ENCODE results near the gene CFAP43.

CFAP43 gene

DNA sequence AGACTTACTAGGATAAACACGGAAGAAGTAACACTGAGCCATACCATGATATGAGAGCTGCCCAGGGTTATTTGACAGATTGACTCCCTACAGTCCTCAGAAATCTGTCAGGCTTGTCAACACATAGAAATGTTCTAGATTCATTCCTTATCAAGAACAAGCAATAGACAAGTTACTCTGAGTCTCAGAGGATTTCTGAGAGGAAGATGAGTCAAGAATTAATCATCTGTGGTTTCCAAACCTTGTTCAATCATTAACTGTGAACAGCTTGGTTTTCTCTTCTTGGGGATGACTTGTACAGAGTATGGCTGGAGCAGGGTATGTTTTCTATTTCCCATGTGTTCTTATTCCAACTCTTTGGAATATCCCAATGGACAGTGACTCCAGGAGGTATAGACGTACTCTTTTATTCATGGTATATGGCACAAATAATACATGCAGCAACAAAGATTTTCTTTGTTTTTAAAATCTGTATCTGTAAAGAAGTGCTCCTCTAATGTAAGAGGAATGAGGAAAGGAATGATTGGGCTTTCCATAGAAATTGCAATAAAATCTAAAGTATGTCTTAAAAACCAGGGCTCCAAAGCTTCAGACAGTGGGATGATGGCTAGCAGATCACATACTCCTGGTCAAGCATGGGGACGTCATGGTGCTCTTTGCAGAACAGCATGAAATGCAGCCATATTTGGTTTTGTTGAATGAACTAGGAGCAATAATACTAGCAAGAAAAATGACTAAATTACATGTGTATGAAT, 122.1 kb downstream of the CFAP43 start:
- no peak for FAIRE-seq
- DNase-seq (ENCODE audit: insufficient read length, low spot score) = no peak
- no peak for TF ChIP-seq CTCF (IDR thresholded peaks at IDR 0.05; ENCODE audit: insufficient read depth, missing control alignments)

DNA sequence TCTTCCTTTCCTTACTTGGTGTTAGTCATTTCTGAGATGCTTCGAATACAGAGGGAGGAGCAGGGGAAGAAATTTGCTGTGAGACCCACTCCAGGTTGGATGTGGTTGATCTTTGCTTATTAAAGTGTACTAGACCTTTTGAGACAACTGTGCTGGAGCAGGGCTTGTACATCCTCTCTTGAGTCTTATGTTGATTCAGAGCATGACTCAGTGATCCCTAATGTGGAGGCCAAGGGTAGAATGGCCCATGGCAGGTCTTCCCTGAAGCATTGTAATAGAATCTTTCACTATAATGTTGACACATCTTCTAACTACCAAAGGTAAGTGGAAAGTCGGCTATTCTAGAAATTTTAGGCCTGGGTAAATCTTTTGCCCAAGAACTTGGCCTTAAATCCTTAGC, 127.2 kb downstream of the CFAP43 start:
- DNase-seq (ENCODE audit: insufficient read length, low spot score) = no peak
- no peak for TF ChIP-seq CTCF (IDR thresholded peaks at IDR 0.05; ENCODE audit: insufficient read depth, missing control alignments)
- FAIRE-seq = no peak

- DNase-seq (ENCODE audit: insufficient read length, low spot score) (no peak), FAIRE-seq (no peak)
- no peak for TF ChIP-seq CTCF (IDR thresholded peaks at IDR 0.05; ENCODE audit: insufficient read depth, missing control alignments)
These were observed 127.7 kb downstream of the CFAP43 start for GRCh38 chr10:104104418-104104817.

- no peak for TF ChIP-seq CTCF (IDR thresholded peaks at IDR 0.05; ENCODE audit: insufficient read depth, missing control alignments)
- DNase-seq (ENCODE audit: insufficient read length, low spot score) (no peak), FAIRE-seq (no peak)
These were observed 128.2 kb downstream of the CFAP43 start for GRCh38 chr10:104103956-104104355.

GRCh38 chr10:104101902-104102301, 130.3 kb downstream of the CFAP43 start:
- TF ChIP-seq CTCF (IDR thresholded peaks at IDR 0.05; ENCODE audit: insufficient read depth, missing control alignments) = no peak
- FAIRE-seq (no peak), DNase-seq (ENCODE audit: insufficient read length, low spot score) (no peak)

DNA sequence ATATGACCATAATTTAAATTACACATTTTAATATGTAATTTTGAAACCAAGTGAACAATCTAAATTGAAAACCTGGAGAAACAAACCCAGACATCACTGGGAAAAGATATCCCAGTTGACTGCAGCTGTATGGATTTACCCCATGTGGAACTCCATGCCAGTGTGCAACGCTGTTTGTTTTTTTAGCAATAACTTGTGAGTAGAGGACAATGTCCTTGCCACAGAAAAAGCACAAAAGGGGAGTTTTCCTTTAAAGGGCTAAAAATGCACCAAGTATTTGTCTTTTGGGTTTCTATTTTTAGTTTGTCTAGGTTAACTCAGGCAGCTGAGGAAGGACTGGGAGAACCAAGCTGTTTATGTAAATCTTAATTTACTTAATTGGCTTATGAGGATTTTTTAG, 131.4 kb downstream of the CFAP43 start:
- no peak for TF ChIP-seq CTCF (IDR thresholded peaks at IDR 0.05; ENCODE audit: insufficient read depth, missing control alignments)
- DNase-seq (ENCODE audit: insufficient read length, low spot score) = no peak
- FAIRE-seq = no peak

DNA sequence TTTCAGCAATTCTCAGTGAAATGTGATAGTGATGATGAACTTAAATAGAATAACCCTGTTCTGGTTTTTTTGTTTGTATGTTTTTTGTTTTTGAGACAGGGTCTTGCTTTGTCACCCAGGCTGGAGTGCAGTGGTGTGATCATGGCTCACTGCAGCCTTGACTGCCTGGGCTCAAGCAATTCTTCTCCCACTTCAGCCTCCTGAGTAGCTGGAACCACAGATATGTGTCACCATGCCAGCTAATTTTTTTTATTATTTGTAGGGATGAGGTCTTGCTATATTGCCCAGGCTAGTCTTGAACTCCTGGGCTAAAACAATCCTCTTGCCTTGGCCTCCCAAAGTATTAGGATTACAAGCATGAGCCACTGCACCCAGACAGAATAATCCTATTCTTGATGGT, 132.2 kb downstream of the CFAP43 start:
- TF ChIP-seq CTCF (IDR thresholded peaks at IDR 0.05; ENCODE audit: insufficient read depth, missing control alignments) = no peak
- DNase-seq (ENCODE audit: insufficient read length, low spot score) (no peak), FAIRE-seq (no peak)
